Muscle layer of duodenum (tissue), 2 donors: Measurements from ENCODE around the gene PRELID1.
"Not testable (repeated sequence)": the region's sequence is repeated elsewhere in the genome, so short reads cannot be mapped to it uniquely, and the experiment has no call there.

ENCODE experiments used
- H3K27ac ChIP-seq: one replicate; pipeline ENCODE4 v1.7.0; 2013; ENCODE audit warnings: mild to moderate bottlenecking, low read length
- H3K27me3 ChIP-seq: one replicate; pipeline ENCODE4 v1.7.0; 2013; ENCODE audit warnings: low read depth, mild to moderate bottlenecking, control low read depth, low read length
- H3K36me3 ChIP-seq, 2 donors: one replicate each; pipeline ENCODE4 v1.7.0; 2013; ENCODE audit warnings: low read length in 2 of 2, control low read depth in 1 of 2, mild to moderate bottlenecking in 1 of 2; ENCODE audit not compliant: insufficient read depth in 2 of 2, control insufficient read depth in 1 of 2
- H3K4me1 ChIP-seq, 2 donors: one replicate each; pipeline ENCODE4 v1.7.0; 2013; ENCODE audit warnings: low read length in 2 of 2, mild to moderate bottlenecking in 2 of 2, control low read depth in 1 of 2, moderate library complexity in 1 of 2; ENCODE audit not compliant: insufficient read depth in 2 of 2, control insufficient read depth in 1 of 2
- H3K4me3 ChIP-seq, 2 donors: one replicate each; pipeline ENCODE4 v1.7.0; 2013; ENCODE audit warnings: low read length in 2 of 2, low read depth in 1 of 2, mild to moderate bottlenecking in 1 of 2
- H3K9me3 ChIP-seq, 2 donors: one replicate each; pipeline ENCODE4 v1.7.0; 2013; ENCODE audit warnings: low read length in 2 of 2, control low read depth in 1 of 2, mild to moderate bottlenecking in 1 of 2; ENCODE audit not compliant: control insufficient read depth in 1 of 2
- donor health status: healthy.

The PRELID1 gene

GRCh38 chr5:177332896-177333260, 29.3 kb downstream of the PRELID1 start:
- no peaks in the 10 kb centered on the region for H3K27me3 ChIP-seq
- H3K27ac ChIP-seq = no peak overlapping the region
- no peaks in the 10 kb centered on the region for H3K4me1 ChIP-seq
- H3K4me3 ChIP-seq = no peak overlapping the region
- peaks cover 46 to 83% of the 10 kb centered on the region in 2 donors for H3K36me3 ChIP-seq
- no peaks in the 10 kb centered on the region for H3K9me3 ChIP-seq

GRCh38 chr5:177333420-177334154, 30.0 kb downstream of the PRELID1 start:
- Histone ChIP-seq H3K9me3 (no peaks in the 10 kb centered on the region), H3K4me1 (no peaks in the 10 kb centered on the region), H3K27me3 (no peaks in the 10 kb centered on the region), H3K27ac (no peak overlapping the region), H3K36me3 (peaks cover 53 to 85% of the 10 kb centered on the region in 2 donors), H3K4me3 (no peak overlapping the region)

GRCh38 chr5:177334155-177334551, 30.6 kb downstream of the PRELID1 start:
- Histone ChIP-seq H3K27me3 (no peaks in the 10 kb centered on the region), H3K4me1 (no peaks in the 10 kb centered on the region), H3K36me3 (peaks cover 55 to 91% of the 10 kb centered on the region in 2 donors)

GRCh38 chr5:177334781-177335700, 31.4 kb downstream of the PRELID1 start:
- Histone ChIP-seq H3K27ac (no peak overlapping the region), H3K4me3 (no peak overlapping the region), H3K27me3 (no peaks in the 10 kb centered on the region), H3K9me3 (no peaks in the 10 kb centered on the region), H3K36me3 (peaks cover 48 to 91% of the 10 kb centered on the region in 2 donors), H3K4me1 (no peaks in the 10 kb centered on the region)

More at GRCh38 chr5:177334155-177334551, 30.6 kb downstream of the PRELID1 start:
- H3K9me3 ChIP-seq = no peaks in the 10 kb centered on the region
- H3K4me3 ChIP-seq = no peak overlapping the region
- H3K27ac ChIP-seq = no peak overlapping the region

- Histone ChIP-seq H3K36me3 (peaks cover 42 to 86% of the 10 kb centered on the region in 2 donors), H3K27ac (no peak overlapping the region), H3K4me1 (no peaks in the 10 kb centered on the region), H3K27me3 (no peaks in the 10 kb centered on the region), H3K9me3 (no peaks in the 10 kb centered on the region), H3K4me3 (no peak overlapping the region)
Measured at GRCh38 chr5:177335701-177336065, 32.1 kb downstream of the PRELID1 start.

GRCh38 chr5:177336112-177336511, 32.5 kb downstream of the PRELID1 start:
- no peaks in the 10 kb centered on the region for H3K9me3 ChIP-seq
- no peaks in the 10 kb centered on the region for H3K27me3 ChIP-seq
- H3K4me1 ChIP-seq = no peaks in the 10 kb centered on the region
- H3K27ac ChIP-seq = no peak overlapping the region
- H3K4me3 ChIP-seq = no peak overlapping the region
- H3K36me3 ChIP-seq = peaks cover 40 to 83% of the 10 kb centered on the region in 2 donors

- Histone ChIP-seq H3K9me3 (no peaks in the 10 kb centered on the region), H3K4me1 (no peaks in the 10 kb centered on the region), H3K27ac (no peak overlapping the region), H3K4me3 (no peak overlapping the region), H3K36me3 (peaks cover 40 to 81% of the 10 kb centered on the region in 2 donors), H3K27me3 (no peaks in the 10 kb centered on the region)
Measured at GRCh38 chr5:177336603-177337494, 33.2 kb downstream of the PRELID1 start.

- Histone ChIP-seq H3K27ac (no peak overlapping the region), H3K9me3 (no peaks in the 10 kb centered on the region), H3K4me3 (no peak overlapping the region), H3K27me3 (no peaks in the 10 kb centered on the region), H3K36me3 (peaks cover 40 to 65% of the 10 kb centered on the region in 2 donors), H3K4me1 (no peaks in the 10 kb centered on the region)
Measured at GRCh38 chr5:177338251-177339106, 34.9 kb downstream of the PRELID1 start.

GRCh38 chr5:177339107-177339638, 35.6 kb downstream of the PRELID1 start:
- peaks cover 40 to 58% of the 10 kb centered on the region in 2 donors for H3K36me3 ChIP-seq
- H3K27ac ChIP-seq = no peak overlapping the region
- no peaks in the 10 kb centered on the region for H3K27me3 ChIP-seq
- no peak overlapping the region for H3K4me3 ChIP-seq
- no peaks in the 10 kb centered on the region for H3K4me1 ChIP-seq
- no peaks in the 10 kb centered on the region for H3K9me3 ChIP-seq

- peaks cover 18 to 20% of the 10 kb centered on the region in 2 donors for H3K36me3 ChIP-seq
- not testable (repeated sequence) for H3K4me3 ChIP-seq, H3K27ac ChIP-seq, H3K27me3 ChIP-seq, H3K4me1 ChIP-seq, H3K9me3 ChIP-seq
Measured at GRCh38 chr5:177343000-177343399, 39.4 kb downstream of the PRELID1 start.
